Loucy (cell line): Measurements from ENCODE around the gene SAMD8.

ENCODE experiments used
- H2AFZ ChIP-seq: fragments of 200-600 bp; sonication (generic); 2 replicates; pipeline ENCODE4 v1.6.0; 2016; ENCODE audit warnings: antibody characterized with exemption, mild to moderate bottlenecking, low read length, moderate library complexity
- H3F3A ChIP-seq: fragments of 200-600 bp; 2 replicates; pipeline ENCODE4 v1.6.0; 2016; ENCODE audit warnings: antibody characterized with exemption, low read depth, mild to moderate bottlenecking
- H3K27me3 ChIP-seq: fragments of 200-600 bp; sonication (generic); 2 replicates; pipeline ENCODE4 v1.6.1; 2014; ENCODE audit warnings: low read length, mild to moderate bottlenecking; ENCODE audit not compliant: insufficient read depth, poor library complexity, severe bottlenecking
- H3K36me3 ChIP-seq: fragments of 200-600 bp; sonication (generic); 2 replicates; pipeline ENCODE4 v1.6.1; 2016; ENCODE audit warnings: low read length; ENCODE audit not compliant: insufficient read depth
- H3K4me1 ChIP-seq: fragments of 200-600 bp; sonication (generic); 2 replicates; pipeline ENCODE4 v1.5.1; 2014; ENCODE audit warnings: low read length, mild to moderate bottlenecking; ENCODE audit not compliant: insufficient read depth, poor library complexity, severe bottlenecking
- H3K4me2 ChIP-seq: fragments of 200-600 bp; sonication (generic); 2 replicates; pipeline ENCODE4 v1.6.0; 2014; ENCODE audit warnings: antibody characterized with exemption, low read length, low read depth, mild to moderate bottlenecking; ENCODE audit not compliant: poor library complexity, severe bottlenecking
- H3K4me3 ChIP-seq: fragments of 200-600 bp; sonication (generic); 2 replicates; pipeline ENCODE4 v1.5.1; 2014; ENCODE audit warnings: low read length, mild to moderate bottlenecking, mixed read lengths; ENCODE audit not compliant: poor library complexity, severe bottlenecking
- H3K79me2 ChIP-seq: fragments of 200-600 bp; sonication (generic); 2 replicates; pipeline ENCODE4 v1.6.1; 2014; ENCODE audit warnings: low read length; ENCODE audit not compliant: insufficient read depth
- H3K9ac ChIP-seq: fragments of 200-600 bp; sonication (generic); 2 replicates; pipeline ENCODE4 v1.6.0; 2014; ENCODE audit warnings: mild to moderate bottlenecking, low read depth, low read length, moderate library complexity; ENCODE audit not compliant: poor library complexity, severe bottlenecking
- H3K9me2 ChIP-seq: fragments of 200-600 bp; sonication (generic); replicated peaks from 2 replicates; pipeline ENCODE4 v1.6.1; 2016; ENCODE audit warnings: low read depth, low read length, mixed read lengths
- H3K9me3 ChIP-seq: fragments of 200-600 bp; sonication (generic); 2 replicates; pipeline ENCODE4 v1.6.1; 2014; ENCODE audit warnings: mild to moderate bottlenecking, antibody characterized with exemption, low read length, low read depth; ENCODE audit not compliant: insufficient read depth
- H4K20me1 ChIP-seq: fragments of 200-600 bp; sonication (generic); 2 replicates; pipeline ENCODE4 v1.6.0; 2014; ENCODE audit warnings: antibody characterized with exemption, low read length, mild to moderate bottlenecking; ENCODE audit not compliant: insufficient read depth, poor library complexity, severe bottlenecking
- EZH2phosphoT487 ChIP-seq: fragments of 200-600 bp; IDR thresholded peaks from 2 replicates; pipeline ENCODE4 v1.6.1; 2018; ENCODE audit warnings: antibody characterized with exemption, mild to moderate bottlenecking, moderate library complexity, borderline replicate concordance
- TF ChIP-seq, protein P1 (sequence below): fragments of 200-600 bp; sonication (generic); conservative IDR thresholded peaks from 2 replicates; pipeline ENCODE4 v1.5.1; 2014; ENCODE audit warnings: mild to moderate bottlenecking, antibody characterized with exemption, low read length

SAMD8 gene

DNA sequence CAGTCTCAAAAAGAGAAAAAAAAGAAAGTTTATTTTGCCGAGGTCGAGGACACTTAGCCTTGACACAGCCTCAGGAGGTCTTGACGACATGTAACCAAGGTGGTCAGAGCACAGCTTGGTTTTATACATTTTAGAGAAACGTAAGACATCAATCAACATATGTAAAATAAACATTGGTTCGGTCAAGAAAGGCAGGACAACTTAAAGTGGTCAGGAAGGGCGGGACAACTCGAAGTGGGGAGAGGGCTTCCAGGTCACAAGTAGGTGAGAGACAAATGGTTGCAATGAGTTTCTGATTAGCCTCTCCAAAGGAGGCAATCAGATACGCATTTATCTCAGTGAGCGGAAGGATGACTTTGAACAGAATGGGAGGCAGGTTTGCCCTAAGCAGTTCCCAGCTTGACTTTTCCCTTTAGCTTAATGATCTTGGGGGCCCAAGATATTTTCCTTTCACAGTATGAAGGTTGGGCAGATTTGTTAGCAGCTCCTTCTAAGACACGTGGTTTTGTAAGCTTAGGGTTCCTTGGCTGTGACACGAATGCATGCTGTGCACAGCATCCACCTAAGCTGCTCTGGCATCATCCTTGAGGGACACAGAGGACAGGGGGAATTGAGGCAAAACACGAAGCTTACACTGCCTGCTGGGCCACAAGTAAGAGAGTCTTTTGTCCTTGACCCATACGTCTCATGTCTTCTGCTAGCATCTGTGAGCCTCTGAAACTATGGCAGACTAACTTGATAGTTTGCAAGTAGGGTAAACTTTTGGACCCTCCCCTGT lies 95.8 kb downstream of the SAMD8 start:
- no peaks in the 10 kb centered on the region for H3K36me3 ChIP-seq
- no peak overlapping the region for H3K4me3 ChIP-seq
- no peak overlapping the region for H2AFZ ChIP-seq
- H3K9ac ChIP-seq = no peak overlapping the region
- no peak overlapping the region for H3K4me2 ChIP-seq
- no peak for TF ChIP-seq EZH2phosphoT487
- TF ChIP-seq, protein P1, sequence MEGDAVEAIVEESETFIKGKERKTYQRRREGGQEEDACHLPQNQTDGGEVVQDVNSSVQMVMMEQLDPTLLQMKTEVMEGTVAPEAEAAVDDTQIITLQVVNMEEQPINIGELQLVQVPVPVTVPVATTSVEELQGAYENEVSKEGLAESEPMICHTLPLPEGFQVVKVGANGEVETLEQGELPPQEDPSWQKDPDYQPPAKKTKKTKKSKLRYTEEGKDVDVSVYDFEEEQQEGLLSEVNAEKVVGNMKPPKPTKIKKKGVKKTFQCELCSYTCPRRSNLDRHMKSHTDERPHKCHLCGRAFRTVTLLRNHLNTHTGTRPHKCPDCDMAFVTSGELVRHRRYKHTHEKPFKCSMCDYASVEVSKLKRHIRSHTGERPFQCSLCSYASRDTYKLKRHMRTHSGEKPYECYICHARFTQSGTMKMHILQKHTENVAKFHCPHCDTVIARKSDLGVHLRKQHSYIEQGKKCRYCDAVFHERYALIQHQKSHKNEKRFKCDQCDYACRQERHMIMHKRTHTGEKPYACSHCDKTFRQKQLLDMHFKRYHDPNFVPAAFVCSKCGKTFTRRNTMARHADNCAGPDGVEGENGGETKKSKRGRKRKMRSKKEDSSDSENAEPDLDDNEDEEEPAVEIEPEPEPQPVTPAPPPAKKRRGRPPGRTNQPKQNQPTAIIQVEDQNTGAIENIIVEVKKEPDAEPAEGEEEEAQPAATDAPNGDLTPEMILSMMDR = no peak
- H3K9me2 ChIP-seq = no peaks in the 10 kb centered on the region
- peaks cover 13% of the 10 kb centered on the region for H3K4me1 ChIP-seq
- peaks cover 5% of the 10 kb centered on the region for H3K27me3 ChIP-seq
- no peaks in the 10 kb centered on the region for H3K9me3 ChIP-seq
- peaks cover 3% of the 10 kb centered on the region; the same call in 1 of the 2 replicates for H3F3A ChIP-seq
- peaks cover 14% of the 10 kb centered on the region for H4K20me1 ChIP-seq
- peaks cover 17% of the 10 kb centered on the region for H3K79me2 ChIP-seq

DNA sequence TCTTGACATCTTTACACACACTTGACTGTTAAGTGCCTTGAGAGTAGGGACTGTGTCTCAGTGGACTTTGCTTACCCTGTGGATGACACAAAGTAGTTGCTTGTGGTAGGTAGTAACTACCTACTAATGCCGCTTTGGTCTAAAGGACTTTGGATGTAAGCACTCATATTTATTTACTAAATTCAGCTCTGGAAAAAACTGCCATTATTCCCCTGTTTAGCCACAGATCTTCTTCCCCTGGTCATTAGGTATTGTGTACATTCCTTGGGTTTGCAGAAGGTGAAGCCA lies 96.3 kb downstream of the SAMD8 start:
- no peak overlapping the region for H3K9ac ChIP-seq
- no peak overlapping the region for H2AFZ ChIP-seq
- peaks cover 3% of the 10 kb centered on the region; the same call in 1 of the 2 replicates for H3F3A ChIP-seq
- peaks cover 20% of the 10 kb centered on the region for H4K20me1 ChIP-seq
- 0 out of 2 replicates have a peak, but pooled peaks cover under 1% of the 10 kb centered on the region for H3K36me3 ChIP-seq
- H3K9me2 ChIP-seq = no peaks in the 10 kb centered on the region
- H3K4me3 ChIP-seq = no peak overlapping the region
- no peak overlapping the region for H3K4me2 ChIP-seq
- H3K4me1 ChIP-seq = peaks cover 19% of the 10 kb centered on the region
- H3K27me3 ChIP-seq = peaks cover 5% of the 10 kb centered on the region
- TF ChIP-seq, protein P1 = no peak
- no peak for TF ChIP-seq EZH2phosphoT487
- H3K79me2 ChIP-seq = peaks cover 22% of the 10 kb centered on the region
- no peaks in the 10 kb centered on the region for H3K9me3 ChIP-seq

DNA sequence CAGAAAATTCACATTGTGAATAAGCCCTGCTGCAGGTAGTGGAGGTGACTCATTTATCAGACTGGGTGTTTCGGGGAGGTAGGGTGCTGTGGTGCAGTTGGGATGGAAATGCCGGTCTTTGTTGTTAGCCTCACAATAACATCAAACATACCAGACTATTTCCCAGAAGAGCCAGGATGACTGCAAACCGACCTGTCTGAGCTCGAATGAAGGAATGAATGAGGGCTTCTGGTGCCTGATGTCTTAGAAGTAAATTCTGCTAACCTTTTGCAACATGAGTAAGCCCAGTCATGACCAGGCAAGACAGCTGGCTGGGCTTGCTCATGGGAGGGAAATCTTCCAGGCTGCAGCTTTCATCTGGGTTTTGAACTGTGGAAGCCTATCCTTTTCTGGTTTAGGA lies 96.7 kb downstream of the SAMD8 start:
- Histone ChIP-seq H3K4me2 (no peak overlapping the region), H3K4me3 (no peak overlapping the region), H3F3A (peaks cover 3% of the 10 kb centered on the region; the same call in 1 of the 2 replicates)

More for the DNA sequence above, 96.7 kb downstream of the SAMD8 start:
- Histone ChIP-seq H4K20me1 (peaks cover 23% of the 10 kb centered on the region), H3K79me2 (peaks cover 26% of the 10 kb centered on the region), H3K9ac (no peak overlapping the region), H3K9me3 (no peaks in the 10 kb centered on the region), H3K9me2 (no peaks in the 10 kb centered on the region), H2AFZ (no peak overlapping the region), H3K4me1 (peaks cover 22% of the 10 kb centered on the region), H3K27me3 (peaks cover 5% of the 10 kb centered on the region), H3K36me3 (peaks cover 4% of the 10 kb centered on the region; the same call in 1 of the 2 replicates)
- TF ChIP-seq EZH2phosphoT487 = no peak
- TF ChIP-seq, protein P1 = no peak
